ENCODE results near the gene TMEM131.

TMEM131 gene

DNA sequence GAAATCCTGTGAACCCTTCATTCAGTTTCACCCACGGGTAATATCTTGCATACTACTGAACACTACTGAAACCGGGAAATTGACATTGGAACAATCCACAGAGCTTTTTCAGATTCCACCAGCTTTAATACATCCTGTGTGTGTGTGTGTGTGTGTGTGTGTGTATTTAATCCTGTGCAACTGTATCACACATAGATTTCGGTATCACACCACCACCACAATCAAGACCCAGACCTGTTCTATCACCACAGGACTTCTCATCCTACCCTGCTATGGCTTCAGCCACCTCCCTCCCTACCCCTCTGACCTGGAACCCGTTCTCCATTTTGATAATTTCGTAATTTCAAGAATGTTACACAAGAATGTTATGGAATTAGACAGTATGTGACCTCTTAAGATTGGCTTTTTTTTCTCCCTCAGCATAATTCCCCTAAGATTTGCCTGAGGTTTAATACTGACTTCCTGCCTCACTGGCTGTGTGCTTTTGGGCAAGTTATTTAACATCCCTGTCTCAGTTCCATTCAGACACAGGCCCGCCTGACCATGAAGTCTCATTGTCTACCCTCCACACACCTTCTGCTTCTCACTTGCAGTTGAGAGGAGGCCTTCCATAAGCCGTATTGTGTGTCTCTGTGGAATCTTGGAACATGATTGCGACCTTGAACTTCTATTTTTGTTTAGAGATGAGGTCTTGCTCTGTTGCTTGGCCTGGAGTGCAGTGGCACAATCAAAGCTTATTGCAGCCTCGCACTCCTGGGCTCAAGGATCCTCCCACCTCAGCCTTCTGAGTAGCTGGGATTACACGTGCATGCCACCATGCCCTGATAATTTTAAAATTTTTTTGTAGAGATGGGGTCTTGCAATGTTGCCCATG, 14.4 kb upstream of the TMEM131 start:
- Mint-ChIP-seq H3K4me1 (peaks cover 39% of the 10 kb centered on the region), H3K9me3 (no peaks in the 10 kb centered on the region), H3K27ac (peak overlapping the region; percentile 51), H3K36me3 (no peaks in the 10 kb centered on the region), H3K4me3 (peak overlapping the region; percentile 60), H3K27me3 (no peaks in the 10 kb centered on the region)
- DNase-seq (ENCODE audit: low spot score in 2 of 2) (no peak), ATAC-seq (ENCODE audit: low read depth) (no peak)

DNA sequence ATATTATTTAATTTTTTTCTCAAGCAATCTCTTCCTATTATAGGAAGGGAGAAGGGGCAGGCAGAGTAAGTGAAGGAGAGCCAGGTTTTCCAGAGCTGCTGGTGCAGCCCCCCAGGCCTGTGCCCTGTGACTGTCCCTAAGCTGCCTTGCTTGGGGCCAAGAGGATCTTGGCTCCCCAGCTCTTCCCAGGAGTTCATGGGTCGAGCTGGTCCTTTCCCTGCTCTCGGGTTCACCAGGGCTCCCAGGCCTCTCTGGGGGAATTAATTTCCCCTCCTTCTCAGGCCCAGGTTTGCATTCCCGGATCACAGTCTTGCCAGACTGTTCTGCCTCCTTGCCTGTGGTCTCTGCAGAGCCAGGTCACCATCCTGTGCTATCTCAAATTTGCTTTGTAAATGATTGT, 12.7 kb upstream of the TMEM131 start:
- no peaks in the 10 kb centered on the region for H3K27me3 Mint-ChIP-seq
- no peak for ATAC-seq (ENCODE audit: low read depth)
- H3K4me1 Mint-ChIP-seq = peaks cover 30% of the 10 kb centered on the region
- no peak for DNase-seq (ENCODE audit: low spot score in 2 of 2)
- peaks cover 2% of the 10 kb centered on the region for H3K9me3 Mint-ChIP-seq
- H3K4me3 Mint-ChIP-seq = no peak overlapping the region
- H3K36me3 Mint-ChIP-seq = peaks cover 2% of the 10 kb centered on the region
- H3K27ac Mint-ChIP-seq = no peak overlapping the region

DNA sequence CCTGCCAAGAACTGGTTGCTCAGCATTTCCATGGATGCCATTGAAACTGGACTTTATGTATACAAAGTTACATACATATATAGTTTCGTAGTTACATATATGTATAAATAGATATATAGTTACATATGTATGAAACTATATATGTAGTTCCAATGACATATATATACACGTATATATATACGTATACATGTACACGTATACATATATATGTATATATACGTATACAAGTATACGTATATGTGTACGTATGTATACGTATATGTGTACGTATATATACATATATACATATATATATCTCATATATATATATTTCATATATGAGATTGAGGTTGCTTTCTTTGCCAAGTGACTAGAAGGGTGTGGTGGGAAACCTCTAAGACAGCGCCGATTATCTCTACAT, 10.6 kb upstream of the TMEM131 start:
- no peak overlapping the region for H3K4me3 Mint-ChIP-seq
- H3K27me3 Mint-ChIP-seq = no peaks in the 10 kb centered on the region
- peaks cover 2% of the 10 kb centered on the region for H3K9me3 Mint-ChIP-seq
- ATAC-seq (ENCODE audit: low read depth) (no peak), DNase-seq (ENCODE audit: low spot score in 2 of 2) (no peak)
- peaks cover 2% of the 10 kb centered on the region for H3K36me3 Mint-ChIP-seq
- no peak overlapping the region for H3K27ac Mint-ChIP-seq
- H3K4me1 Mint-ChIP-seq = peaks cover 19% of the 10 kb centered on the region

DNA sequence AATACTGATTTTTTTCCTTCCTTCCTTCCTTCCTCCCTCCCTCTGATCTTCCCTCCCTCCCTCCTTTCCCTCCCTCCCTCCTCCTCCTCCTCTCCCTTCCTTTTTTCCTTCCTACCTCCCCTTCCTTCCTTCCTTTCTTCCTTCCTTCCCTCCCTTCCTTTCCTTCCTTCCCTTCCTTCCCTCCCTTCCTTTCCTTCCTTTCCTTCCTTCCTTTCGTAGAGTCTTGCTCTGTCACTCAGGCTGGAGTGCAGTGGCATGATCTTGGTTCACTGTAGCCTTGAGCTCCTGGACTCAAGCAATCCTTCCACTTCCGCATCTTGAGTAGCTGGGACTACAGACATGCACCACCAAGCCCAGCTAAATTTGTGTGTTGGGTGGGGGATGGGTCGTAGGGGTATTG, 8.9 kb upstream of the TMEM131 start:
- no peak for ATAC-seq (ENCODE audit: low read depth)
- Mint-ChIP-seq H3K4me3 (no peak overlapping the region), H3K27ac (no peak overlapping the region), H3K9me3 (peaks cover 2% of the 10 kb centered on the region), H3K4me1 (peaks cover 4% of the 10 kb centered on the region), H3K36me3 (peaks cover 2% of the 10 kb centered on the region), H3K27me3 (no peaks in the 10 kb centered on the region)
- no peak for DNase-seq (ENCODE audit: low spot score in 2 of 2)

DNA sequence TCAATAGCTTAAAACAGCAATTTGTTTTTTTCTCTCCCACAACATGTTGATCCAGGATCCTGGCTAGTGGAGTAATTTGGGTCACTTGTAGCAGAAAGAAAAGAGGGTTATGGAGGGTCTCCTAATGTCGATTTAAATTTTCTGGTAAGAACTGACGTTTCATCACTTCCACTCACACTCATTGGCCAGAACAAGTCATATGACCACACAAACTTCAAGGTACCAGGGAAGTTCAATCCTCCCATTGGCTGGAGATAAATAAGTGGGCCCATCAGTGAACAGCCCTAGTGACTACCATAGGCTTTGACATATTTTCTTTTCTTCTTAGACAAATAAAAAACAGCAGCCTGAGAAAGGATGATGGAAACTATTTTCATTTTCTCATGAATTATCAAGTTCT, 8.3 kb upstream of the TMEM131 start:
- H3K4me1 Mint-ChIP-seq = peaks cover 8% of the 10 kb centered on the region
- ATAC-seq (ENCODE audit: low read depth) = no peak
- H3K27me3 Mint-ChIP-seq = no peaks in the 10 kb centered on the region
- H3K9me3 Mint-ChIP-seq = peaks cover 2% of the 10 kb centered on the region
- H3K27ac Mint-ChIP-seq = no peak overlapping the region
- DNase-seq (ENCODE audit: low spot score in 2 of 2) = no peak
- H3K36me3 Mint-ChIP-seq = peaks cover 2% of the 10 kb centered on the region
- H3K4me3 Mint-ChIP-seq = no peak overlapping the region

DNA sequence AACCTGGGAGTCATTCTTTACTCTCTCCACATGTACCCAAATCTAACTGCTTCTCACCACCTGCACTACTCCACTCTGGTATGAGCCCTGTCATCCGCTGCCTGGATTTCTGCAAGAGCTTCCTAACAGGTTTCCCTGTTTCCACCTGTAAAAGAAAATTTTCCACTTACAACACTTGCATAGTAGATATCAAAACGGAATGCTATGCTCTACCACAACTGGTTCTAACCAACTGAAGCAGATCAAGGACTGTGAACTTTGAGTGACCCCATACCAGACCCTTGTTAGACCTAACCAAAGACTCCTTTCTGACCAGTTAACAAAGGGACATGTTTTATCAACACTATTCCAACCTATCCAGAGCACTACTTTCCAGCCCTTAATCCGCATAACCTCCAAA, 3.8 kb upstream of the TMEM131 start:
- H3K4me3 Mint-ChIP-seq = no peak overlapping the region

DNA sequence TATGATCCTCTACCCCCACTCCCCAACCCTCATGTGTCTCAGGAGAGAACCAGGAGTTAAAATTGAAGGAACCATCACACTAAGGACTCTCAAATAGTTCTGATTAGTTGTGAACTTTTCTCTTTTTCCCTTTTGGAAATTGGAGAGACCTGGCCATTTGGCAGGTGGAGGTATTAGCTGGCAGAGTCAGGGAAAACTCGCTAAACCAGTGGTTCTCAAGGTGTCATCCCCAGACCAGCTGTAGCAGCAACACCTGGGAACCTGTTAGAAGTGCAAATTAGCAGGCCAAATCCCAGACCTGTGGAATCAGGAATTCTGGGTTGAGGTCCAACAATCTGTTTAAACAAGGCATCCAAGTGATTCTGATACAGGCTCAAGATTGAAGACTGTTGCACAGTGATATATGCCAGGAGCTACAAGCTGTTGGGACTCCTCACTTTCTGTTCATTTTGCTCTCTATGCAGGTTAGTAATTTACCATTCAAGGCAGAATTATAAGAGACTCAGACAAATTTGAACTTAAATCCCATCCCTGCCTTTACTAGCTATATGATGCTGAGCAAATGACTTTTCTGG, 2.8 kb upstream of the TMEM131 start:
- no peaks in the 10 kb centered on the region for H3K27me3 Mint-ChIP-seq
- no peak overlapping the region for H3K4me3 Mint-ChIP-seq
- no peak for ATAC-seq (ENCODE audit: low read depth)
- peaks cover 10% of the 10 kb centered on the region for H3K4me1 Mint-ChIP-seq
- H3K36me3 Mint-ChIP-seq = no peaks in the 10 kb centered on the region
- DNase-seq (ENCODE audit: low spot score in 2 of 2) = no peak
- no peak overlapping the region for H3K27ac Mint-ChIP-seq
- H3K9me3 Mint-ChIP-seq = no peaks in the 10 kb centered on the region

More for the DNA sequence above, 3.8 kb upstream of the TMEM131 start:
- Mint-ChIP-seq H3K9me3 (no peaks in the 10 kb centered on the region), H3K27ac (no peak overlapping the region), H3K27me3 (no peaks in the 10 kb centered on the region), H3K4me1 (peaks cover 4% of the 10 kb centered on the region), H3K36me3 (peaks cover under 1% of the 10 kb centered on the region)
- DNase-seq (ENCODE audit: low spot score in 2 of 2) (no peak), ATAC-seq (ENCODE audit: low read depth) (no peak)

DNA sequence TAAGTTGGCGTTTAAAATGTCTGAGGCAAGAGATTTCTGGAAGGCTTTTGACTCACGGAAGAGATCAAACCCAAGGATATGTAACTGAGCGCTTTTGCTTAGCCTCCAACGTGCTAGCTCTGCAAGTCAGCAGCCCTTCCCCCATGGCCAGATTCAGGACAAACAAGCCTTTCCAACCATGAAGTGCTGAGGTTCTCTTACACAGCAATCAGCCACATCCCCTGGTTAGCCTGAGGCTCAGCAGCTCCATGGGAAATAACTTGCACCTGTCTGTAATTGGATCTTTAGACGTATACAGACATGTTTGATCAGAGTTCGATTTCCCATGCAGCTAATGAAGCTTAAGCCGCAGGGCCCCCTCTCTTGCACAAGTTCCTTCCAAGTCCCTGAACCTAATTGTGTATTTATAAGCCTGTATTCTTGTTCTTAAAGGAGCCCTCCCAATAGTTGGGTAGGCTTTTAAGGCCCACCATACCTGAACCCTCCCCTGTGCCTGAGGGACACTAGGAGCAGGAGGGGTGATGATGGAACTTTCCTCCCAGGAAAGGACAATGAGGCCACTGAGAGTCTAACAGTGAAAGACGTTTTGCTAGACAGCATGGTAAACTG, 2.1 kb upstream of the TMEM131 start:
- ATAC-seq (ENCODE audit: low read depth) (no peak), DNase-seq (ENCODE audit: low spot score in 2 of 2) (no peak)
- peaks cover 16% of the 10 kb centered on the region for H3K4me1 Mint-ChIP-seq
- H3K4me3 Mint-ChIP-seq = no peak overlapping the region
- H3K27me3 Mint-ChIP-seq = no peaks in the 10 kb centered on the region
- H3K27ac Mint-ChIP-seq = no peak overlapping the region
- H3K9me3 Mint-ChIP-seq = no peaks in the 10 kb centered on the region
- no peaks in the 10 kb centered on the region for H3K36me3 Mint-ChIP-seq

DNA sequence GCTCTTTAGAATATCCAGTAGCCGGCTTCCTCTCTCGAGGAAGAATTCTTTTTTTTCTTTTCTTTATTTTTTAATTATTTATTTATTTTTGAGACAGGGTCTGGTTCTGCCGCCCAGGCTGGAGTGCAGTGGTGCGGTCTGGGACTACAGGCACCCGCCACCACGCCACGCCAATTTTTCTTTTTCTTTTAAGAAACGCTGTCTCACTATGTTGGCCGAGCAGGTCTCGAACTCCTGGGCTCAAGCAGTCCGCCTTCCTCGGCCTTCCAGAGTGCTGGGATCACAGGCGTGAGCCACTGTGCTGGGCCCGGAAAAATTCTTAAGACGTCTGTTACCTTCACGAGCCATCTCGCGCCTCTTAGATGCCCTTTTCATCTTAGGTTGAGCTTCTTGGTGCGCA, 931 bp upstream of the TMEM131 start:
- ATAC-seq (ENCODE audit: low read depth) (no peak), DNase-seq (ENCODE audit: low spot score in 2 of 2) (no peak)
- peak overlapping the region; percentile 89 for H3K4me3 Mint-ChIP-seq
- H3K4me1 Mint-ChIP-seq = peaks cover 21% of the 10 kb centered on the region
- H3K9me3 Mint-ChIP-seq = no peaks in the 10 kb centered on the region
- no peaks in the 10 kb centered on the region for H3K36me3 Mint-ChIP-seq
- peak overlapping the region; percentile 89 for H3K27ac Mint-ChIP-seq
- H3K27me3 Mint-ChIP-seq = no peaks in the 10 kb centered on the region

DNA sequence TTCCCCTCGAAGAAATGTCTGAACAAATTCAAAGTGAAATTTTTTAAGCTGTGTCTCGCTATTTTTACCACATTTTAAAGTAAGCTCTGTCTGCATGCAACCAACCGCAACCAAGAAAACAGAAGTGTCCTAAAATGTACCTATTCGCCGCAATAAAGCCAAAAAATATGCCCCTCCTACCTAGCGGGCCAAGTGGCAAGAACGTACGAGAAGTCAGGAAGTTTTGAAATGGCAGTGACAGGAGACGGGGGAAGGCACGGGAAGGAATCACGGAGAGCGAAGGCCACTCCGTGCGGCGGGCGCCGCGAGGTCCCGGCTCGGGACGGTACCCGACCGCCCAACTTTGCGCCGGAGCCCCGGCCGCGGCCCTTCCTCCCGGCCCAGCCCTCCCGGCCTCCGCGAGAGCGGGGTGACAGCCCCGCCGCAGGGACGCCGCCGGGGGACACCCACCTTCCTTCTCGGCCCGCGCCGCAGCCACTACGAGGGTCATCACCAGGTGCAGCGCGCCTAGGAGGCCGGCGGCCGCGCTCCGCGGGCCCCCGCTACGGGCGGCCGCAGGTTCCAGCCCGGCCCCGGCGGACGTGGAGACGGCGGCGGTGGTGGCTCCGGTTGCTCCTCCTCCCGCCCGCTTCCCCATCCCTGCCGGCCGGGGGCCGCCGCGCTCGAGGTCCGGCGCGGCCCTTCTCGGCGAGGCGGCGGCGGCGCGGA, 568 bp downstream of the TMEM131 start:
- ATAC-seq (ENCODE audit: low read depth) (peak; percentile 57), DNase-seq (ENCODE audit: low spot score in 2 of 2) (peak; percentile 68 to 75)
- peaks cover 31% of the 10 kb centered on the region for H3K4me1 Mint-ChIP-seq

DNA sequence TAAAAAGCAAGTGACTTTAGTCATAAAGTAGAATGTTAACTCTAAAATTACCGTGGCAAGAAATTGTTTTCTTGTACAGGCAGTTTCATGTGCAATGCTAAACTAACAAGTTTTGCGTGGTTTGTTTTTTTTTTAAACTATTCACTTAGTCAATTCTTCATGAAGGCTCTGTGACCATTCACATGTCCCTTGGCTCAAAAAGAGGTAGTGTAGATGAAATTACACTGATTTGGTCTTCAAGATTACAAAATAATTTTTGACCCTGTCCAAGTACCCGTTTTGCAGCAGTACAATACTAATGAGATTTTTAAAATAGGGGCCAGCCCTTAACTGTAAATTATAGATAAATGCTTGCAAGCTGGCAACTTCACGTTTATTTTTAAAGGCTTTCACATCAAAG, 1.3 kb downstream of the TMEM131 start:
- H3K9me3 Mint-ChIP-seq = peaks cover 2% of the 10 kb centered on the region
- peaks cover 6% of the 10 kb centered on the region for H3K36me3 Mint-ChIP-seq
- DNase-seq (ENCODE audit: low spot score in 2 of 2) (no peak), ATAC-seq (ENCODE audit: low read depth) (no peak)
- H3K27me3 Mint-ChIP-seq = no peaks in the 10 kb centered on the region
- H3K27ac Mint-ChIP-seq = peak overlapping the region; percentile 98
- peaks cover 38% of the 10 kb centered on the region for H3K4me1 Mint-ChIP-seq
- peak overlapping the region; percentile 96 for H3K4me3 Mint-ChIP-seq

More for the DNA sequence above, 568 bp downstream of the TMEM131 start:
- Mint-ChIP-seq H3K4me3 (peak overlapping the region; percentile 96), H3K36me3 (peaks cover 6% of the 10 kb centered on the region), H3K27ac (peak overlapping the region; percentile 98), H3K27me3 (no peaks in the 10 kb centered on the region), H3K9me3 (peaks cover 2% of the 10 kb centered on the region)

DNA sequence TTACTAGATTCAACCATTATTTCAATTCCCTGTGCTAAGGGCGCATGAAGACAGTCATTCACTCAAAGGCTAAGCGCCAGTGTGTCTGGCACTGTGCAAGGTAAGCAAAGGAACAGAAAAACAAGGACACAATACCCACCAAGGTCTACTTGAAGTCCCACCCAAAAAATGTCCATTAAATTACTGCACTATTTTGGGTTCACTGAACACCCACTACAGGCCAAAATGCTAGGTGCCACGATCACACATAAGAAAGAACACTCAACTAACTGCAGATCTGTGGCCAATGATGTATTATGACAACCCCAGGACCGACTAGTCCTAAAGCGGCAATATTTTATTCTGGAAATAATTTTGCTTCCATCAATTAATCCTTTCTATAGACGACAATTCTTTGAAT, 1.8 kb downstream of the TMEM131 start:
- Mint-ChIP-seq H3K27ac (peak overlapping the region; percentile 98), H3K36me3 (peaks cover 6% of the 10 kb centered on the region), H3K4me1 (peaks cover 39% of the 10 kb centered on the region), H3K27me3 (no peaks in the 10 kb centered on the region), H3K4me3 (peak overlapping the region; percentile 96), H3K9me3 (peaks cover 2% of the 10 kb centered on the region)
- DNase-seq (ENCODE audit: low spot score in 2 of 2) (no peak), ATAC-seq (ENCODE audit: low read depth) (no peak)

DNA sequence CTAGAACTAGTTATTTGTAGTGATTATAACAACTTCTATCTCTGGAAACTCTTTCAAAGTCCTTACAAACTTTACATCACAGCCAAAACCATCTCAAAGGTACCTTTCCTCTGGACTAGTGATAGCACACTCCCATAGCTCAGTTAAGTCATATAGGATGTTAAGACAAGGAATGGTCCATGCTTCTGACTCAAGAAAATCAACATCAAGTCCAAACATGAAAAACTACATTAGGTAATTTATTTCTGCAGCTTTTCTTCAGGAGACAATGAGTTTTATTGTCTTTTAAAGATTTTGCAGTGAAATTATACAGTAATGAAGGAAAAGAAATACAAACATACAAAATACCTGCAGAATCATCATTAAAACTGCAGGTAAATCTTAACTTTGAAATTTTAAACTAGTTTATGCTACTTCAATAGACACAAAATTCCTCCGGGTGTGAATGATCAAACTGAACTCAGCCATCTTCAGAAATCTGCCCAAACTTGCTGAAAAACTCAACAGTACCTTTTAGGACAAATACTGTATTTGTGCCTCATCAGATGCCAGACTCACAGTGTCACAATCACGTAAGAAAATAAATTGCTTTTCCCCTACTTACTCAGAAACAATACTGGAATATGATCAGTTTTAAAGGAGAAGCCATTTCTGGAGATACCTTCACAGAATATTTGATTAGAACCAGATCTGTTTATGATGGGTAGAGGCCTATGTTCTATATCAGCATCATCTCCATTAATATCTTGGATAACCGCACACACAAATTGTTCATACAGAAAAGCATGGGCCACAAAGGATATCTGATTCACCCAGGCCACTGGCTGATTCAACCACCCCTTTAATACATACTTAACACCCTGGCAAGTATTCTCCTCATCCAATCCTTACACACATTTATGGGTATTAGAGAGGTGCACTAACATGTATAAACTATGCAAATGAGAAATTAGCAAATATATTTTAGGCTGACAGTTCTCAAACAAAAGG, 2.6 kb downstream of the TMEM131 start:
- Mint-ChIP-seq H3K4me1 (peaks cover 47% of the 10 kb centered on the region), H3K27me3 (no peaks in the 10 kb centered on the region), H3K36me3 (peaks cover 13% of the 10 kb centered on the region), H3K9me3 (peaks cover 4% of the 10 kb centered on the region), H3K4me3 (peak overlapping the region; percentile 96), H3K27ac (peak overlapping the region; percentile 98)
- DNase-seq (ENCODE audit: low spot score in 2 of 2) (no peak), ATAC-seq (ENCODE audit: low read depth) (no peak)
